ENCODE results near the gene RPE.

GRCh38 chr2:209985874-209986273 is 16.6 kb upstream of the RPE start:
- TF ChIP-seq CTCF (IDR thresholded peaks at IDR 0.05) (no peak), POLR2A (IDR thresholded peaks at IDR 0.05) (no peak)

Measured in prostate gland (tissue), 2 donors.